HL-60 (cell line): Measurements from ENCODE around the gene PROC.

Source experiments
- POLR2AphosphoS5 ChIP-seq: IDR thresholded peaks from 2 replicates; pipeline ENCODE4 v1.6.1; 2012; ENCODE audit warnings: low read depth
- SPI1 ChIP-seq: IDR thresholded peaks from 2 replicates; pipeline ENCODE4 v1.6.1; 2012; ENCODE audit warnings: low read depth, mild to moderate bottlenecking, borderline replicate concordance
- TF ChIP-seq, protein P1 (sequence below): IDR thresholded peaks from one replicate; pipeline ENCODE4 v1.5.1; 2011; ENCODE audit warnings: low read length, control low read depth, inconsistent platforms; ENCODE audit not compliant: insufficient read depth
- TF ChIP-seq, protein P2 (sequence below): IDR thresholded peaks from 2 replicates; pipeline ENCODE4 v1.6.1; 2012; ENCODE audit warnings: low read depth; ENCODE audit not compliant: insufficient replicate concordance

DNA sequence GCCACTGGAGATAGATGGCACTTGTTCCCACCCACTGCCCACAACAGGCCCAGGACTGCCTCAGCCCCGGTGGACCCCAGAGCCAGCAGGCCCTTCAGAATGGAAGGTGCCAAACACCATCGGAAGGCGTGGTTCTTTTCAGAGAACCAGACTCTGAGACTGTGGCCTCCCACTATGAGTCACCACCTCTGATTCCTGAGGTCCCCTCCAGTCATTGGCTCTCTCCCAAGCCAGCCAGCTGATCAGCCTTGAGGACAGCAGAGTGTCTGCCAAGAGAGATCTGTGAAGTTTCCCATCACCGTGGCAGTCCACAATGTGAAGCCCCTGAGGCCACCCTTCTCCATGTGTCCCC, 20.0 kb upstream of the PROC start:
- TF ChIP-seq POLR2AphosphoS5 (no peak), SPI1 (no peak)
- TF ChIP-seq, protein P1, sequence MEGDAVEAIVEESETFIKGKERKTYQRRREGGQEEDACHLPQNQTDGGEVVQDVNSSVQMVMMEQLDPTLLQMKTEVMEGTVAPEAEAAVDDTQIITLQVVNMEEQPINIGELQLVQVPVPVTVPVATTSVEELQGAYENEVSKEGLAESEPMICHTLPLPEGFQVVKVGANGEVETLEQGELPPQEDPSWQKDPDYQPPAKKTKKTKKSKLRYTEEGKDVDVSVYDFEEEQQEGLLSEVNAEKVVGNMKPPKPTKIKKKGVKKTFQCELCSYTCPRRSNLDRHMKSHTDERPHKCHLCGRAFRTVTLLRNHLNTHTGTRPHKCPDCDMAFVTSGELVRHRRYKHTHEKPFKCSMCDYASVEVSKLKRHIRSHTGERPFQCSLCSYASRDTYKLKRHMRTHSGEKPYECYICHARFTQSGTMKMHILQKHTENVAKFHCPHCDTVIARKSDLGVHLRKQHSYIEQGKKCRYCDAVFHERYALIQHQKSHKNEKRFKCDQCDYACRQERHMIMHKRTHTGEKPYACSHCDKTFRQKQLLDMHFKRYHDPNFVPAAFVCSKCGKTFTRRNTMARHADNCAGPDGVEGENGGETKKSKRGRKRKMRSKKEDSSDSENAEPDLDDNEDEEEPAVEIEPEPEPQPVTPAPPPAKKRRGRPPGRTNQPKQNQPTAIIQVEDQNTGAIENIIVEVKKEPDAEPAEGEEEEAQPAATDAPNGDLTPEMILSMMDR: no peak
- TF ChIP-seq, protein P2, sequence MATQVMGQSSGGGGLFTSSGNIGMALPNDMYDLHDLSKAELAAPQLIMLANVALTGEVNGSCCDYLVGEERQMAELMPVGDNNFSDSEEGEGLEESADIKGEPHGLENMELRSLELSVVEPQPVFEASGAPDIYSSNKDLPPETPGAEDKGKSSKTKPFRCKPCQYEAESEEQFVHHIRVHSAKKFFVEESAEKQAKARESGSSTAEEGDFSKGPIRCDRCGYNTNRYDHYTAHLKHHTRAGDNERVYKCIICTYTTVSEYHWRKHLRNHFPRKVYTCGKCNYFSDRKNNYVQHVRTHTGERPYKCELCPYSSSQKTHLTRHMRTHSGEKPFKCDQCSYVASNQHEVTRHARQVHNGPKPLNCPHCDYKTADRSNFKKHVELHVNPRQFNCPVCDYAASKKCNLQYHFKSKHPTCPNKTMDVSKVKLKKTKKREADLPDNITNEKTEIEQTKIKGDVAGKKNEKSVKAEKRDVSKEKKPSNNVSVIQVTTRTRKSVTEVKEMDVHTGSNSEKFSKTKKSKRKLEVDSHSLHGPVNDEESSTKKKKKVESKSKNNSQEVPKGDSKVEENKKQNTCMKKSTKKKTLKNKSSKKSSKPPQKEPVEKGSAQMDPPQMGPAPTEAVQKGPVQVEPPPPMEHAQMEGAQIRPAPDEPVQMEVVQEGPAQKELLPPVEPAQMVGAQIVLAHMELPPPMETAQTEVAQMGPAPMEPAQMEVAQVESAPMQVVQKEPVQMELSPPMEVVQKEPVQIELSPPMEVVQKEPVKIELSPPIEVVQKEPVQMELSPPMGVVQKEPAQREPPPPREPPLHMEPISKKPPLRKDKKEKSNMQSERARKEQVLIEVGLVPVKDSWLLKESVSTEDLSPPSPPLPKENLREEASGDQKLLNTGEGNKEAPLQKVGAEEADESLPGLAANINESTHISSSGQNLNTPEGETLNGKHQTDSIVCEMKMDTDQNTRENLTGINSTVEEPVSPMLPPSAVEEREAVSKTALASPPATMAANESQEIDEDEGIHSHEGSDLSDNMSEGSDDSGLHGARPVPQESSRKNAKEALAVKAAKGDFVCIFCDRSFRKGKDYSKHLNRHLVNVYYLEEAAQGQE: no peak
